ENCODE measurements around the gene SMARCAL1. TPM values are rescaled to one million over a fixed set of nuclear protein-coding genes. Genes with fewer than 3 reads are reported as not detected.

Gene SMARCAL1
- polyA plus RNA-seq, 1 donor from 2014 or later: 7.5 TPM

DNA sequence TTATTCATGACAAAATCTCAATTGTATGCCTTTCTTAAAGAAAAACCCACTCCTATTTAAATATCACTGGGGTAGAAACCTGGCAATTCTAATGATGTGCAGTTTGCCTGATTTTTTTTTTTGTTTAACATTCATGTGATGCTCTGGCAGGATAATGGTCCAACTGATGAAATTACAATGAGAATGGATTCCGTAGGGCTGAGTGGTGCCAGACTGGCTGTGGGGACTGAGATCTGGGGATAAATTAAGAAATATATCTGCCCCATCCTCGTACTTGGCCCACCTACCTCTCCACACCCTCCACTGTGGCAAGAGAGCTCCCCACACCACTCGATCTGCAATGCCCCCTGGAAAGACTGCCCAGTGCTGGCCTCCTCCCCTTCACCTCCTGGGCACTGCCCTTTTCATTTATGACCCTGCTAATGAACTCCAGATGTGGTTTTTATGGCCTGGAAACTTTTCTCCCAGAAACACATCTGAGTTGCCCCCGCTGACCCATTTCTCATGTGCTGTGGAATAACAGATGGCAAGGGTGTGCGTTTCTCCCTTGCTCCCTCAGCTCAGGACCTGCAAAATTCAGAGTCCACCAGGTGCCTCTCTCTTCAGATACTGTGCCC is 53.4 kb downstream of the SMARCAL1 start:
- no peak overlapping the region for H3K4me3 ChIP-seq (ENCODE audit: low read length)
- no peak overlapping the region for H2AFZ ChIP-seq (ENCODE audit: low read depth, low read length)
- H3K27me3 ChIP-seq (ENCODE audit: insufficient read depth, low read depth, low read length): no peaks in the 10 kb centered on the region
- H3K36me3 ChIP-seq (ENCODE audit: insufficient read depth, low read length): no peaks in the 10 kb centered on the region
- H4K20me1 ChIP-seq (ENCODE audit: insufficient read depth): no peaks in the 10 kb centered on the region
- H3K9ac ChIP-seq (ENCODE audit: low read length): no peak overlapping the region
- no peaks in the 10 kb centered on the region for H3K9me3 ChIP-seq (ENCODE audit: low read length)
- no peak overlapping the region for H3K4me2 ChIP-seq (ENCODE audit: low read length)
- no peaks in the 10 kb centered on the region for H3K9me2 ChIP-seq (ENCODE audit: insufficient read depth, low read length)
- no peaks in the 10 kb centered on the region for H3K79me2 ChIP-seq (replicated peaks; ENCODE audit: insufficient read depth, low read length)
- no peak overlapping the region for H3K27ac ChIP-seq (ENCODE audit: low read length)
- no peaks in the 10 kb centered on the region for H3F3A ChIP-seq (ENCODE audit: insufficient read depth, low read length, poor library complexity, severe bottlenecking)
- no peak for TF ChIP-seq TAF1 (IDR thresholded peaks at IDR 0.05; ENCODE audit: low read depth)
- TF ChIP-seq POLR2AphosphoS5 (IDR thresholded peaks at IDR 0.05): no peak
- TF ChIP-seq, protein P1, sequence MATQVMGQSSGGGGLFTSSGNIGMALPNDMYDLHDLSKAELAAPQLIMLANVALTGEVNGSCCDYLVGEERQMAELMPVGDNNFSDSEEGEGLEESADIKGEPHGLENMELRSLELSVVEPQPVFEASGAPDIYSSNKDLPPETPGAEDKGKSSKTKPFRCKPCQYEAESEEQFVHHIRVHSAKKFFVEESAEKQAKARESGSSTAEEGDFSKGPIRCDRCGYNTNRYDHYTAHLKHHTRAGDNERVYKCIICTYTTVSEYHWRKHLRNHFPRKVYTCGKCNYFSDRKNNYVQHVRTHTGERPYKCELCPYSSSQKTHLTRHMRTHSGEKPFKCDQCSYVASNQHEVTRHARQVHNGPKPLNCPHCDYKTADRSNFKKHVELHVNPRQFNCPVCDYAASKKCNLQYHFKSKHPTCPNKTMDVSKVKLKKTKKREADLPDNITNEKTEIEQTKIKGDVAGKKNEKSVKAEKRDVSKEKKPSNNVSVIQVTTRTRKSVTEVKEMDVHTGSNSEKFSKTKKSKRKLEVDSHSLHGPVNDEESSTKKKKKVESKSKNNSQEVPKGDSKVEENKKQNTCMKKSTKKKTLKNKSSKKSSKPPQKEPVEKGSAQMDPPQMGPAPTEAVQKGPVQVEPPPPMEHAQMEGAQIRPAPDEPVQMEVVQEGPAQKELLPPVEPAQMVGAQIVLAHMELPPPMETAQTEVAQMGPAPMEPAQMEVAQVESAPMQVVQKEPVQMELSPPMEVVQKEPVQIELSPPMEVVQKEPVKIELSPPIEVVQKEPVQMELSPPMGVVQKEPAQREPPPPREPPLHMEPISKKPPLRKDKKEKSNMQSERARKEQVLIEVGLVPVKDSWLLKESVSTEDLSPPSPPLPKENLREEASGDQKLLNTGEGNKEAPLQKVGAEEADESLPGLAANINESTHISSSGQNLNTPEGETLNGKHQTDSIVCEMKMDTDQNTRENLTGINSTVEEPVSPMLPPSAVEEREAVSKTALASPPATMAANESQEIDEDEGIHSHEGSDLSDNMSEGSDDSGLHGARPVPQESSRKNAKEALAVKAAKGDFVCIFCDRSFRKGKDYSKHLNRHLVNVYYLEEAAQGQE (IDR thresholded peaks at IDR 0.05; ENCODE audit: borderline replicate concordance): no peak
- no peak for TF ChIP-seq MXI1 (conservative IDR thresholded peaks at IDR 0.05; ENCODE audit: poor library complexity, severe bottlenecking)
- TF ChIP-seq EZH2 (IDR thresholded peaks at IDR 0.05; ENCODE audit: borderline replicate concordance, insufficient read depth, low read length, poor library complexity, severe bottlenecking): no peak
- TF ChIP-seq, protein P2, sequence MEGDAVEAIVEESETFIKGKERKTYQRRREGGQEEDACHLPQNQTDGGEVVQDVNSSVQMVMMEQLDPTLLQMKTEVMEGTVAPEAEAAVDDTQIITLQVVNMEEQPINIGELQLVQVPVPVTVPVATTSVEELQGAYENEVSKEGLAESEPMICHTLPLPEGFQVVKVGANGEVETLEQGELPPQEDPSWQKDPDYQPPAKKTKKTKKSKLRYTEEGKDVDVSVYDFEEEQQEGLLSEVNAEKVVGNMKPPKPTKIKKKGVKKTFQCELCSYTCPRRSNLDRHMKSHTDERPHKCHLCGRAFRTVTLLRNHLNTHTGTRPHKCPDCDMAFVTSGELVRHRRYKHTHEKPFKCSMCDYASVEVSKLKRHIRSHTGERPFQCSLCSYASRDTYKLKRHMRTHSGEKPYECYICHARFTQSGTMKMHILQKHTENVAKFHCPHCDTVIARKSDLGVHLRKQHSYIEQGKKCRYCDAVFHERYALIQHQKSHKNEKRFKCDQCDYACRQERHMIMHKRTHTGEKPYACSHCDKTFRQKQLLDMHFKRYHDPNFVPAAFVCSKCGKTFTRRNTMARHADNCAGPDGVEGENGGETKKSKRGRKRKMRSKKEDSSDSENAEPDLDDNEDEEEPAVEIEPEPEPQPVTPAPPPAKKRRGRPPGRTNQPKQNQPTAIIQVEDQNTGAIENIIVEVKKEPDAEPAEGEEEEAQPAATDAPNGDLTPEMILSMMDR (IDR thresholded peaks at IDR 0.05; ENCODE audit: poor library complexity, severe bottlenecking): no peak
- no peak for TF ChIP-seq RAD21 (conservative IDR thresholded peaks at IDR 0.05)
- TF ChIP-seq EP300 (conservative IDR thresholded peaks at IDR 0.05; ENCODE audit: poor library complexity, severe bottlenecking): no peak
- TF ChIP-seq SMC3 (conservative IDR thresholded peaks at IDR 0.05; ENCODE audit: poor library complexity): no peak

DNA sequence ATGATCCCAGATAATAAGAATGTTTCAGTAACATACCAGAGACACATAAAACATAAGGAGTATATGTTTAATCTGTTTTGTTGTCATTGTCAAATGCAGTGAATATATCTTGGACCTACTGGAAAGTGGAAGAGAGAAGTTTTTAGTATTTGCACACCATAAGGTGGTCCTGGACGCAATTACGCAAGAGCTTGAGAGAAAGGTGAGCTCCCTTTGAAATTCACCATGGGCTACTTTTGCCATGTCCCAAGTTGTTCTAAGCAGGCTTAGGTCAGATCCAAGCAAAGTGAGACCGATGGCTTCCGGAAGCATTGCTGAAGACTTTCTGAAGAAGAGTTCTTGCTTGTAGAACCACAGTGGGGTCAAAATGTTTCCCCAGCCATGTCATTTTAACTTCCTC is 55.6 kb downstream of the SMARCAL1 start:
- H3K9ac ChIP-seq (ENCODE audit: low read length): no peak overlapping the region
- H3K9me2 ChIP-seq (ENCODE audit: insufficient read depth, low read length): no peaks in the 10 kb centered on the region
- no peak overlapping the region for H3K27ac ChIP-seq (ENCODE audit: low read length)
- H2AFZ ChIP-seq (ENCODE audit: low read depth, low read length): no peak overlapping the region
- no peaks in the 10 kb centered on the region for H4K20me1 ChIP-seq (ENCODE audit: insufficient read depth)
- H3K36me3 ChIP-seq (ENCODE audit: insufficient read depth, low read length): peaks cover 4% of the 10 kb centered on the region
- no peak overlapping the region for H3K4me2 ChIP-seq (ENCODE audit: low read length)
- no peaks in the 10 kb centered on the region for H3K79me2 ChIP-seq (replicated peaks; ENCODE audit: insufficient read depth, low read length)
- H3K9me3 ChIP-seq (ENCODE audit: low read length): no peaks in the 10 kb centered on the region
- H3K4me3 ChIP-seq (ENCODE audit: low read length): no peak overlapping the region
- H3F3A ChIP-seq (ENCODE audit: insufficient read depth, low read length, poor library complexity, severe bottlenecking): no peaks in the 10 kb centered on the region
- TF ChIP-seq RAD21 (conservative IDR thresholded peaks at IDR 0.05): no peak
- TF ChIP-seq EP300 (conservative IDR thresholded peaks at IDR 0.05; ENCODE audit: poor library complexity, severe bottlenecking): no peak
- TF ChIP-seq POLR2AphosphoS5 (IDR thresholded peaks at IDR 0.05): no peak
- TF ChIP-seq, protein P1 (IDR thresholded peaks at IDR 0.05; ENCODE audit: borderline replicate concordance): no peak
- no peak for TF ChIP-seq TAF1 (IDR thresholded peaks at IDR 0.05; ENCODE audit: low read depth)
- TF ChIP-seq SMC3 (conservative IDR thresholded peaks at IDR 0.05; ENCODE audit: poor library complexity): no peak
- no peak for TF ChIP-seq MXI1 (conservative IDR thresholded peaks at IDR 0.05; ENCODE audit: poor library complexity, severe bottlenecking)
- TF ChIP-seq, protein P2 (IDR thresholded peaks at IDR 0.05; ENCODE audit: poor library complexity, severe bottlenecking): no peak
- no peak for TF ChIP-seq EZH2 (IDR thresholded peaks at IDR 0.05; ENCODE audit: borderline replicate concordance, insufficient read depth, low read length, poor library complexity, severe bottlenecking)
- no peaks in the 10 kb centered on the region for H3K27me3 ChIP-seq (ENCODE audit: insufficient read depth, low read depth, low read length)

All from neural cell (in vitro differentiated cells).